Measurements from ENCODE around the gene ARHGEF11. TPM values are rescaled to one million over a fixed set of nuclear protein-coding genes. Genes with fewer than 3 reads are reported as not detected.
A peak's percentile ranks its signal among the peaks of the same experiment; 100 is the strongest.

The ARHGEF11 gene
- total and polyA plus RNA-seq, 9 of the 15 experiments (the other 6 are each of a cell fraction or from before 2014, with no cell fraction given), result 0.14 to 15.5 (median 9.0) TPM

DNA sequence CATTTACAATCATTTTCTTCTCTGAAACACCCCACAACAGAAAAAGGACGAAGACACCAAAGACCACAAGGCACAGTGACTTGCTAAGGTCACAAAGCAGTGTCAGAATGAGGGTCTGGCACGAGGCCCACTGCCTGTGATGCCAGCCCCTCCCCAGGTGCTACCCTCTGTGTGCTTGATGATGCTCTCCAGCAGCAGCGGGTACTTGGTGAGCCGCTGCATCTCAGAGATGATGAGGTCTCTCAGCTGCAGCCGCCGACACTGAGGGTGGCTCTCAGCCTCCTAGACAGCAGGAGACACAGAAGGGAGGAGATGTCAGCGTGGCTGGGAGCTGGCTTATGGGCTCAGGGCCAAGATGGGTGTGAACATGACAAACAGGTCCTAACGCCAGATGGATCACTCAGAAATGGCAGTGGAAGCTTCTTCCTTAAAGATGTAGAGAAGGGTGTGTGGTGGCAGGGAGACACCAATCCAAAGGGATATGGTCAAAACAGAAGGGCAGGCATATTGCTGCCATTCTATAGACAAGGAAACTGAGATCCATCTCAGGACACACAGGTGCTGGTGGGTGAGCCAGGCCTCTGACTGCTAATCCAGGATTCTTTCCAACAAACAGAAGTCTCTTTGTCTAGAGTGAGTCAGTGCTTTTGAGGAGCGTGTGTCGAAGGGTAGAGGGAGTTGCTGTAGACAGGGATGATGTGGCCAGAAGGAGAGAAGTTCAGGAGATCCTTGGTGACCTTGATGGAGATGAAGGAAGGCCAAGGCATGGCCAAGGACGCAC is 99.5 kb downstream of the ARHGEF11 start:
- intact Hi-C loops (cut with micrococcal nuclease) (no loop called here), in situ Hi-C loops (cut with MboI) (no loop called here)
- DNase-seq (ENCODE audit: extremely low read depth in 1 of 4, low spot score in 3 of 4) (no peak), ATAC-seq (no peak), FAIRE-seq (no peak)
- H3K79me2 ChIP-seq (ENCODE audit: control insufficient read depth, insufficient read depth, low read length), result no peaks in the 10 kb centered on the region
- H2AFZ ChIP-seq (ENCODE audit: low read depth, low read length), result no peak overlapping the region
- H3K9me3 ChIP-seq (replicated peaks; ENCODE audit: control insufficient read depth, insufficient read depth, low read depth, low read length), result no peaks in the 10 kb centered on the region
- no peaks in the 10 kb centered on the region for H4K20me1 ChIP-seq (replicated peaks; ENCODE audit: control insufficient read depth, insufficient read depth, low read length)
- H3K4me2 ChIP-seq (ENCODE audit: insufficient read depth, low read length), result no peak overlapping the region
- no peaks in the 10 kb centered on the region; a peak in 1 of 5 replicates for H3K4me1 ChIP-seq (replicated peaks in 1 of 2; ENCODE audit: control insufficient read depth in 2 of 2, insufficient read depth in 2 of 2, low read length in 2 of 2)
- peaks cover 61% of the 10 kb centered on the region; the same call in 2 of the 3 replicates for H3K36me3 ChIP-seq (ENCODE audit: control insufficient read depth, insufficient read depth, low read length)
- POLR2A ChIA-PET, result interaction anchor here (0.6 to 1.6 kb wide), 3 partner anchors 9 to 15 kb away, joined by 3 to 5 read pairs (median 4); no protein-coding TSS in a partner anchor
- H3K27me3 ChIP-seq (ENCODE audit: control insufficient read depth in 2 of 2, insufficient read depth in 2 of 2, low read length in 2 of 2), result no peaks in the 10 kb centered on the region
- H3K9ac ChIP-seq (ENCODE audit: insufficient read depth in 1 of 2, low read depth in 2 of 2, low read length in 2 of 2), result no peak overlapping the region
- H3K9me1 ChIP-seq (ENCODE audit: control insufficient read depth, insufficient read depth, low read length), result no peaks in the 10 kb centered on the region
- BruUV-seq (replicated peaks), result no TSS peak
- 77% methylated on average over 11 of the region's 11 CpGs for WGBS (ENCODE audit: insufficient coverage, low coverage, missing lambda C conversion rate)
- H3K27ac ChIP-seq (ENCODE audit: extremely low read depth, low read depth, low read length), result no peak overlapping the region
- CTCF ChIA-PET (ENCODE audit: low intra/inter-chr PET ratio), result no interaction called here
- TF ChIP-seq NFIC (IDR thresholded peaks at IDR 0.05) (peak; percentile 62), NCOR1 (IDR thresholded peaks at IDR 0.05) (no peak), HCFC1 (IDR thresholded peaks at IDR 0.05; ENCODE audit: low read depth, low read length) (no peak)
- H3K4me3 ChIP-seq, result no peak overlapping the region

DNA sequence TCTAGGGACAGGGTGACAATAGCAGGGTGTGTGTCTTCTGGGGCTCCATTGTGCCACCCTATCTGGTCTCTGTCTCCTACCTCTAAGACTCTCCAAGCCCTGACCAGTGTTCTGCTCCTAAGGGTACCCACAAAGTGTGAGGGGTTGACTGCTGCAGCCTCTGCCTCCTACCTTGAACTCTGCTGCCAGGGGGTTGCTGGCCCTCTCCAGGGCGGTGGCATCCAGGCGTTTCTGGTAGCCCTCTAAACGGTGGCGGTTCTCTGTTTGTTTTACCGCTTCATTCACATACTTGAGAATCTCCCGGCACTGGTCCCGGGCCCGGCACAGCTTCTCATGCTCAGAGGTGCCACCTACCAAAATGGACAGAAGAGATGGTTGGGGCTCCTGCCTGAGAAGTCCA is 100.7 kb downstream of the ARHGEF11 start:
- Histone ChIP-seq H3K4me1 (replicated peaks in 1 of 2; ENCODE audit: control insufficient read depth in 2 of 2, insufficient read depth in 2 of 2, low read length in 2 of 2) (no peaks in the 10 kb centered on the region; a peak in 2 of 5 replicates), H3K4me3 (no peak overlapping the region), H3K27me3 (ENCODE audit: control insufficient read depth in 2 of 2, insufficient read depth in 2 of 2, low read length in 2 of 2) (no peaks in the 10 kb centered on the region), H3K27ac (ENCODE audit: extremely low read depth, low read depth, low read length) (no peak overlapping the region), H3K4me2 (ENCODE audit: insufficient read depth, low read length) (no peak overlapping the region), H3K36me3 (ENCODE audit: control insufficient read depth, insufficient read depth, low read length) (peaks cover 54% of the 10 kb centered on the region; the same call in 2 of the 3 replicates), H3K9ac (ENCODE audit: insufficient read depth in 1 of 2, low read depth in 2 of 2, low read length in 2 of 2) (peak overlapping the region in 1 of 2 experiments; percentile 18; a peak in 1 of 4 replicates), H3K79me2 (ENCODE audit: control insufficient read depth, insufficient read depth, low read length) (no peaks in the 10 kb centered on the region), H4K20me1 (replicated peaks; ENCODE audit: control insufficient read depth, insufficient read depth, low read length) (no peaks in the 10 kb centered on the region), H3K9me3 (replicated peaks; ENCODE audit: control insufficient read depth, insufficient read depth, low read depth, low read length) (no peaks in the 10 kb centered on the region), H2AFZ (ENCODE audit: low read depth, low read length) (no peak overlapping the region), H3K9me1 (ENCODE audit: control insufficient read depth, insufficient read depth, low read length) (peaks cover 3% of the 10 kb centered on the region)
- ATAC-seq (no peak), FAIRE-seq (no peak), DNase-seq (ENCODE audit: extremely low read depth in 1 of 4, low spot score in 3 of 4) (no peak)
- ChIA-PET POLR2A (no interaction called here), CTCF (ENCODE audit: low intra/inter-chr PET ratio) (no interaction called here)
- in situ Hi-C loops (cut with MboI) (no loop called here), intact Hi-C loops (cut with micrococcal nuclease) (no loop called here)
- BruUV-seq (replicated peaks), result no TSS peak
- WGBS (ENCODE audit: insufficient coverage, low coverage, missing lambda C conversion rate), result 95% methylated on average over 8 of the region's 8 CpGs
- TF ChIP-seq, protein P1, sequence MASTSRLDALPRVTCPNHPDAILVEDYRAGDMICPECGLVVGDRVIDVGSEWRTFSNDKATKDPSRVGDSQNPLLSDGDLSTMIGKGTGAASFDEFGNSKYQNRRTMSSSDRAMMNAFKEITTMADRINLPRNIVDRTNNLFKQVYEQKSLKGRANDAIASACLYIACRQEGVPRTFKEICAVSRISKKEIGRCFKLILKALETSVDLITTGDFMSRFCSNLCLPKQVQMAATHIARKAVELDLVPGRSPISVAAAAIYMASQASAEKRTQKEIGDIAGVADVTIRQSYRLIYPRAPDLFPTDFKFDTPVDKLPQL (IDR thresholded peaks at IDR 0.05; ENCODE audit: extremely low read depth, insufficient read length), result no peak
- TF ChIP-seq TARDBP (IDR thresholded peaks at IDR 0.05) (no peak), ZNF175 (CRISPR knock-in tag; IDR thresholded peaks at IDR 0.05; ENCODE audit: low read depth) (no peak), ZNF134 (CRISPR knock-in tag; conservative IDR thresholded peaks at IDR 0.05) (no peak), RFX1 (IDR thresholded peaks at IDR 0.05) (no peak), ZNF133 (CRISPR knock-in tag; IDR thresholded peaks at IDR 0.05) (no peak), ARID2 (IDR thresholded peaks at IDR 0.05) (no peak), BRD4 (IDR thresholded peaks at IDR 0.05) (no peak), CCAR2 (IDR thresholded peaks at IDR 0.05; ENCODE audit: low read depth, low read length) (no peak), FOXK2 (conservative IDR thresholded peaks at IDR 0.05 in 1 of 2, IDR thresholded peaks at IDR 0.05 in 1 of 2; ENCODE audit: low read depth in 2 of 2) (no peak), FOXJ2 (tag; IDR thresholded peaks at IDR 0.05) (no peak)
- TF ChIP-seq, protein P2, sequence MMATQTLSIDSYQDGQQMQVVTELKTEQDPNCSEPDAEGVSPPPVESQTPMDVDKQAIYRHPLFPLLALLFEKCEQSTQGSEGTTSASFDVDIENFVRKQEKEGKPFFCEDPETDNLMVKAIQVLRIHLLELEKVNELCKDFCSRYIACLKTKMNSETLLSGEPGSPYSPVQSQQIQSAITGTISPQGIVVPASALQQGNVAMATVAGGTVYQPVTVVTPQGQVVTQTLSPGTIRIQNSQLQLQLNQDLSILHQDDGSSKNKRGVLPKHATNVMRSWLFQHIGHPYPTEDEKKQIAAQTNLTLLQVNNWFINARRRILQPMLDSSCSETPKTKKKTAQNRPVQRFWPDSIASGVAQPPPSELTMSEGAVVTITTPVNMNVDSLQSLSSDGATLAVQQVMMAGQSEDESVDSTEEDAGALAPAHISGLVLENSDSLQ (IDR thresholded peaks at IDR 0.05), result no peak
- TF ChIP-seq, protein P3, sequence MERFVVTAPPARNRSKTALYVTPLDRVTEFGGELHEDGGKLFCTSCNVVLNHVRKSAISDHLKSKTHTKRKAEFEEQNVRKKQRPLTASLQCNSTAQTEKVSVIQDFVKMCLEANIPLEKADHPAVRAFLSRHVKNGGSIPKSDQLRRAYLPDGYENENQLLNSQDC (CRISPR knock-in tag; IDR thresholded peaks at IDR 0.05), result no peak

Data from K562 (cell line).